Measurements from ENCODE around the gene RMP24. TPM values are rescaled to one million over a fixed set of nuclear protein-coding genes. Genes with fewer than 3 reads are reported as not detected.

The RMP24 gene

DNA sequence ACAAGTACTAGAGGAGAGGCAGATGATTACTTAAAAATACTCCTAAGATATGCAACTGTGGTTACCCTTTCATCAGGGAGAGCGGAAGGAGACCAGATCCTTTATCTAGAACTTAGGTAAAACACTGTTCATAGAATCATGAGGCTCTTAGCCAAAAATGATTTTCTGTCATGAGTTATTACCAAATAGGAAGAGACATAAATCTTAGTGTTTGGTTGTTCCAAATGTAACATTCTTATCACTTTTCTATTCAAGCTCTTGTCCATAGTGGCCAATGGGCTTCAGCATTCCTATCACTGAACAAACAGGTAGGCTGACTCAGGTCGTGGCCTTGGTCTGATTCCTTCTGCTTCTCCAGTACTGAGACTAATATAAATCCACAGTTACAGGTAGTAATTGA lies 56.4 kb downstream of the RMP24 start:
- H3K9me3 ChIP-seq (ENCODE audit: control insufficient read depth in 2 of 3, low read length in 3 of 3), result no peaks in the 10 kb centered on the region
- H3K36me3 ChIP-seq (ENCODE audit: control insufficient read depth in 2 of 3, insufficient read depth in 3 of 3, low read length in 3 of 3), result peaks cover 7 to 26% (median 11%) of the 10 kb centered on the region in 3 experiments
- peak; percentile 67 for ATAC-seq
- DNase-seq, result peak in 2 of 9 donors; percentile 5 to 18
- H3K27me3 ChIP-seq (ENCODE audit: control insufficient read depth in 2 of 2, insufficient read depth in 2 of 2, low read length in 2 of 2), result no peaks in the 10 kb centered on the region
- no peaks in the 10 kb centered on the region for H3K27me3 Mint-ChIP-seq
- CTCF ChIA-PET, result no interaction called here
- H3K4me1 Mint-ChIP-seq, result peaks cover 13 to 65% (median 44%) of the 10 kb centered on the region in 7 donors
- peaks cover 0 to 4% of the 10 kb centered on the region in 2 donors for H3K4me1 ChIP-seq (ENCODE audit: control insufficient read depth in 2 of 2, insufficient read depth in 2 of 2, low read length in 2 of 2)
- intact Hi-C loops (cut with micrococcal nuclease), result no loop called here
- H3K36me3 Mint-ChIP-seq, result peaks cover 3 to 23% (median 18%) of the 10 kb centered on the region in 5 donors
- peak overlapping the region in 7 of 9 donors; percentile 13 to 70 (median 43) for H3K27ac Mint-ChIP-seq
- H3K9me3 Mint-ChIP-seq, result no peaks in the 10 kb centered on the region
- POLR2A ChIA-PET, result no interaction called here
- no peak overlapping the region for H3K4me3 ChIP-seq (ENCODE audit: low read length)
- H3K4me3 Mint-ChIP-seq, result peak overlapping the region in 7 of 10 donors; percentile 2 to 49 (median 23)
- no peak overlapping the region for H3K27ac ChIP-seq (ENCODE audit: low read depth, low read length)

Small RNA genes lying within 50 kb of the gene (microRNA-seq; reads per million reads assigned to microRNA genes)
- gene MIR3929 (ENCODE audit: borderline microRNAs expressed), result not detected

Other genes with a start within 250 kb of the RMP24 start
- 10 to 100 TPM; 22.6 to 51.3 (median 28.7) TPM for gene RPRD1A, start 94.9 kb downstream of the RMP24 start, total RNA-seq
- gene RPRD1A, start 94.9 kb downstream of the RMP24 start, polyA plus RNA-seq, result 10 to 100 TPM; 11.8 to 12.1 TPM
- 10 to 100 TPM; 12.1 to 25.2 (median 16.6) TPM for gene SLC39A6, start 156.7 kb downstream of the RMP24 start, total RNA-seq
- 10 to 100 TPM; 20.2 to 27.8 TPM for gene SLC39A6, start 156.7 kb downstream of the RMP24 start, polyA plus RNA-seq
- gene ELP2, start 157.2 kb downstream of the RMP24 start, total RNA-seq, result 100 to 1,000 TPM in 4 of 5 experiments, 10 to 100 TPM in 1; 79.3 to 177 (median 150) TPM
- 10 to 100 TPM; 77.4 to 93.9 TPM for gene ELP2, start 157.2 kb downstream of the RMP24 start, polyA plus RNA-seq
- under 1 TPM in 1 of 5 experiments, not detected in 4; 0.05 TPM for gene MOCOS, start 214.8 kb downstream of the RMP24 start, total RNA-seq
- not detected for gene MOCOS, start 214.8 kb downstream of the RMP24 start, polyA plus RNA-seq